ENCODE results near the gene JMJD7.

Gene JMJD7

DNA sequence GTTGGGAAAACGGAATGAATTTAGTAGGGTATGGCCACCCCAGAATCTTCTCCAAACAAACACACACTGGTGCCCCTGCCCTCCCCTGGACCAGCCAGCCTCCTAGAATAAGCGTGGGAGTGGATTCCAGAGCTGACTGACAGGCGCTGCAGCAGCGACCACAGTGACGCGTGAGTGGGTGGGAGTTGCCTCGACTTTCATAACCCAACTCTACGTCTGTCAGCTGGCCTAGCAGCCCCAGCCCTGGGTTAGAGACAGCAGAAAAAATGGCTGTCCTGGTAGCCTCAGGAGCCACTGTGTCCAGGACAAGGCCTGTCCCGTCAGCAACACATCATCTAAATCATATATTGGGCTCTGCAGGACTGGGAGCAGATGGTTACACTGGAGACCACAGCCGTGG lies 20.7 kb downstream of the JMJD7 start:
- DNase-seq: no peak

GRCh38 chr15:41849204-41849603 lies 21.3 kb downstream of the JMJD7 start:
- no peak for DNase-seq

DNA sequence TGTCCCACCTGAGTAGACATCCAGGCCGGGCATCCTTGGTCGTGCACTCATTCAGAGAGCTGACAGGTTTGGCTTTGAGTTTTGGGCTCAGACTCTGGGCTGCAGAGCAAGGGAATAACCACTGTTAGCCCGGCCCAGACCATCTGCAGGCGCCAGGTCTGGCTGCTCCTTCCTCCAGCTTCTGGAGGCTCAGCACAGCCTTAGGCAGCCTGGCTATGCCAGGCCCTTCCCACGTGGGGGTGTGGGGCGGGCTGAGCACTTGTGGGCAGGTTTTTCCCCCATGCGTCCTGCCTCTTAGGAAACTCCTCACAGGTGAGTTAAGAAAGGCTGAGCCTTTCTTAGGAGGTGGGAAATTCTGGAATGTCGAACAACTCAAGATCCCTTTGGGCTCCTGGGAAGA lies 22.0 kb downstream of the JMJD7 start:
- DNase-seq: no peak

- no peak for DNase-seq
Observed at GRCh38 chr15:41850482-41851166, 22.7 kb downstream of the JMJD7 start.

DNA sequence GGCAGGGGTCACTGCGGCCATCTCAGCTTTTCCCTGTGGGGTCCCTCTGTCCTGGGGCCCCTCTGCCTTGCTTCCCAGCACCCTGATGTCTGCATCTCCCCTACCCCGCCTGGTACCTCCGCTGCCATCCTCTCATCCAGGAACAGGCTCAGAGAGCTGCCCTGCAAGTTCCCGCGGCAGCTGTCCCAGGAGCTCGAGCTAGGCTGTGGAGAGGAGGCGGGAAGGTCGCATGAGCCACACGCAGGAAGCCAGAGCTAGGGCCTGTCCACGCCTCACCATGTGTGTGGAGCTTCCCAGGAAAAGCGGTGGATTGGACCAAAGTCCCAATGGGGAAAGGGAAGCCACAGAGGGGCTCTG lies 23.3 kb downstream of the JMJD7 start:
- DNase-seq: no peak

DNA sequence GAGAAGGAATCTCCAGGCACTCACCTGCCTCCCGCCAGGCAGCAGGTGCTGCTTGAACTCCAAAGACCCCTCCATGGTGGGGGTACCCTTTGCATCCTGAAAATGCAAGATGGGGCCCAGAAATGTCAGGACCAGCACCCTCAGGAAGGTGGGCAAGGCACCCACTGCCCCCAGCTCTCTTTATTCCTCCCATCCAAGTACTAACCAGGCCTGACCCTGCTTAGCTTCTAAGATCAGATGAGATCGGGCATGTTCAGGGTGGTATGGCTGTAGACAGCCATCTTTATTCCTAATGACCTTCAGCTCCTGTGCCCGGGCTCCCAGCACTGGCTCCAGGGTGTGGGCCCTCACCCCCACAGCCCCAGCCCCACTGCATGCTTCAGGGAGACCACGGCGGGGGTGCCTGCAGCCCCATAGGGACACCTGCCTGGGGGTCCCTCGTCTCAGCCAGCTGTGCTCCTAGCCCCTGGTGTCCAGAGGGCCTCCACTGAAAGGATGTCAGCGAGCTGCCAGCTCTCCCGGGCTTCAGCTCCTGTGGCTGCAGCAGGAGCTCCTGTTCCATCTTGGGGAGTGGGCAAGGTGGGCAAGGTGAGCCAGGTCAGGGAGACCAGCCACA lies 24.0 kb downstream of the JMJD7 start:
- DNase-seq: no peak

DNA sequence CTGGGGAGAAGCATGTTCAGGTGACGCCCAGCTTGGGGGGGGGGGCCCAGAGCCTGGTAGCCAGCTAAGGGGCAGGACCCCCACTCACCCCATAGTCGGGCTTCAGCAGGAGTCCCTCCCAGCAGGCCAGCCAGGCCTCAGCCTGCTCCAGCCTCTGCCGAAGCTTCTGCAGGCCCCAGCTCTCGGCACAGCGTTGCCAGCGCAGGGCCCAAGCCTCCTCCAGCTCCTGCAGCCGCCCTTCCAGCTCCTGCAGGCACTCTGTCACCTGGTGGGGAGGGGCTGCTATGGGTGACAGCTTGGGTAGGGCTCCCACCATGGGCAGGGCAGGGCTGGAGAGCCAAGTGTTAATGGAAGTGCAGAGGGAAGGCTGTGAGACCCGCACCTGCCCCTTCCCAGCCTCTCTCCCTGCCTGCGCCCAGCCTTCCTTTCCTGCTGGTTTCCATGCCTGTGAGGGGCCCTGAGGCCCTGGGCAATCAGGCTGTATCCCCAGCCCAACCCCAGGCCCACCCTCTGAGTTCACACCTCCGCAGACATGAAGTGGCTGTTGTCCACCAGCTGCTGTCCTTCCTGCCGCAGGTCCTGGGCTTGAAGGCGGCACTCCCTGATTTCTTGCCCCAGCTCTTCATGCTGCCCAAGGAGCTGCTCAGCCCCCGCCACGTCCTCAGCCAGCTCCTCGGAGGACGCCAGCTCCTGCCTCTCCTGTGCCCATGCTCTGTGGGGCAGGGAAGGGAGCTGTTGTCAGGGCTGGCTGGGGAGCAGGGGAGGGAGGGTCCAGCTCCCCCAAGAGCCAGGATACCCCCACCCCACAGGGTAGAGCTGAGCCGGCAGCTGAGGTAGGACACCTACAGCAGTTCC lies 25.1 kb downstream of the JMJD7 start:
- DNase-seq: no peak

GRCh38 chr15:41853831-41854230 lies 25.9 kb downstream of the JMJD7 start:
- DNase-seq: no peak

- DNase-seq: no peak
Observed at GRCh38 chr15:41854443-41854842, 26.6 kb downstream of the JMJD7 start.

GRCh38 chr15:41855261-41855961 lies 27.5 kb downstream of the JMJD7 start:
- DNase-seq: no peak

DNA sequence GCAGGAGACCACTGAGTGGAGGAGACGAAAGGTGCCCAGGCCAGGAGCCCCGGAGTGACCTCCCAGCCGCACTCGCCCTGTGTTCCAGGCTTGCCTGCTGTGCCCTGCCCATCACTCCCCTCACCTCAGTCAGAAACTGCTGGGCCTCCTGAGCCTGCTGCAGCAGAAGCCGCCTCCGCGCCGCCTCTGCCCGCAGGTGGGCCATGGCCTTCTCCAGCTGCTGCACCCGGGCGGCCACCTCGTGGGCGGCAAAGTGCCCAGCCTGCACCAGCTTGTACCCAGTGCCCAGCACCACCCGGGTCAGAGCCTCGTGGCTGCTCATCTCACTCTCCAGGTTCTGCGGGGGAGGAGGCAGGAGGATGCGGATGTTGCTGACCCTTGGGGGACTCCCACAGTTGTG lies 28.4 kb downstream of the JMJD7 start:
- DNase-seq: no peak

GRCh38 chr15:41856716-41857115 lies 28.8 kb downstream of the JMJD7 start:
- DNase-seq: no peak

GRCh38 chr15:41857316-41857715 lies 29.4 kb downstream of the JMJD7 start:
- DNase-seq: no peak

DNA sequence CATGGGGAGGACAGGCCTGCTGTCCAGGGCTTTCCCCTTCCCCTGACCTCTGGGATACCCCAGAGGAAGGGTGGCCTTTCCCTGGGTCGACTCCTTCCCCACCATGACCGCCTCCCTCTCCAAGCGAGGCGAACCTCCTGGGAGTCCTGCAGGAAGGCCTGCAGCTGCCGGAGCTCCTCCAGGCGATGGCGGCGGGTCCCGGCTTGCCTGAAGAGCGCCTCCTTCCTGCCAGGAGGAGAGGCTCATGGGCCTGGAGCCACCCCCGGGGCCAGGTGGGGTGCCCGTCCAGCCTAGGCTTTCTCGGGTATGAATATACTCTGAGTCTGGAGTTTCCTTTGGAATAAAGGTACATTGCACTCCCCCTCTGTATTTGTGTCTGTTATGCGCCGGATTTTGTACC lies 30.9 kb downstream of the JMJD7 start:
- no peak for DNase-seq

- DNase-seq: peak in 1 of 2 donors; percentile 13
Observed at GRCh38 chr15:41860049-41860828, 32.3 kb downstream of the JMJD7 start.

DNA sequence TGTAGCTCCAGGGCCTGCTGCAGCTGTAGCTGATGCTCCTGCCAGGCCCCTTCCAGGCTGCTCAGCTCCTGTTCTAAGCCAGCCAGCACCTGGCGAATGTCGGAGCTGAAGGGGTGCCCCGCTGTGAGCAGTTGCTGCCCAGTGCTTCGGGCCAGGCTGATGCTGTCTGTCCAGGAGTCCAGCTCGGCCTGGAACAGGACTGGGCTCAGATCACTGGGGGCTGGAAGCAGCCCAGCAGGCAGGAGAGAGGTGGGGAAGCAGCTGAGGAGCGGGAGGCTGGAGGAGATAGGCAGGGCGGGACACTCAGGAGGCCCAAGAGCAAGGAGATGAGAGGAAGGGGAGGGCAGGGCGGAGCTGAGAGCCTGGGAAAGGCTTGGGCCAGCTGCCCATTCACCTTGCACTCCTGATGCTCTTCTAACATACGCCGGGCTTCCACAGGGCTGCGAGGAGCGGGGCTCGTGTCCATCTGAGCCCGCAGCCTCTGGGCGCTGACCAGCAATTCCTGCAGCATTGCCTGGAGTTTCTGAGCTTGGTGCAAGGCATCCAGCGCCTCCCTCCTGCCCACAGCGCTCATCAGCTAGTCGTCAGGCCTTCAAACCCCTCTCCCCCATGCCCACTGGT lies 34.0 kb downstream of the JMJD7 start:
- no peak for DNase-seq

GRCh38 chr15:41862515-41863116 lies 34.7 kb downstream of the JMJD7 start:
- DNase-seq: no peak

DNA sequence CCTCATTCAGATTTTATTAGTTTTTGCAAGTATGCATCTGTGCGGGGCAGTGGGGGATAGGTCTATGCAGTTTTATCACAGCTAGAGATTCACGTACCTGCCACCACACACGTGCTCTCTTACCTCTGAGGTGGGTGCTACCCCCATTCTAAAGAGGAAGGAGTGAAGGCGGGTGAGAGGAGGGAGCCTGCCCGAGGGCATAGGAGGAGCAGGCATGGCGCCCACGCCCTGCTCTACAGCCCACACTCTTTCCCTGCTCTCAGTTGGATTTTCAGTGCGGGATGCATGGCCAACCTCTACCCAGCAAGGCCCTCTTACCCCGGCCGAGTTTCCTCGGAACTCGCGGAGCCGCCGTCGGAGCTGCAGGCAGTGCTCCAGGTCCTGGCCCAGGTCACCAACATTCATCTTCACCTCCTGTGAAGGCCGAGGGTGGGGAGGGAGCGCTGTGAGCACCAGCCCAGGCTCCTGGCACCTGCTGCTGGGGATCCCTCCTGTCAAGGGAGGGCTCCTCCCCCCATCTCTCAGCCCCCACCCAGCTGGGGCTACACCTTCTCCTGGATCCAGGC lies 37.7 kb downstream of the JMJD7 start:
- no peak for DNase-seq

DNA sequence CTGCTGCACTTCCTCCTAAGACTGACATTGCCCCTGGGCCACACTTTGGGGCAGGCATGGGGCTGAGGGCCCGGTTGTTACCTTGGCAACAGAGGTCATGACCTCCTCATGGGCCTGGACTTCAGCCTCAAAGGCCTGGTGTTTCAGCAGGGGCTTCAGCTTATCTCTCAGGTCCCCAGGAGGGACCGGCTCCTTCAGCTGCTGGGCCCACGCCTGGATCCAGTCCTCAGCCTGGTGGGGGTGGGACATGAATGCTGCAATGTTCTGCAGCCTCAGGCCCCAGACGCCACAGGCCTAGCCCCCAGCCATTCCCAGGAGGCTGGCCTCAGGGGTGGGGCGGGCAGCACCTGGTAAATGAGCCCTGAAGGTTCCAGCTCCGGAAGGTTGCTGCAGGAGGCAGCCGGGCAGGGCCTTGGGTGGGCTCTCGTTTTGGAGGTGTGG lies 38.4 kb downstream of the JMJD7 start:
- DNase-seq: no peak

DNA sequence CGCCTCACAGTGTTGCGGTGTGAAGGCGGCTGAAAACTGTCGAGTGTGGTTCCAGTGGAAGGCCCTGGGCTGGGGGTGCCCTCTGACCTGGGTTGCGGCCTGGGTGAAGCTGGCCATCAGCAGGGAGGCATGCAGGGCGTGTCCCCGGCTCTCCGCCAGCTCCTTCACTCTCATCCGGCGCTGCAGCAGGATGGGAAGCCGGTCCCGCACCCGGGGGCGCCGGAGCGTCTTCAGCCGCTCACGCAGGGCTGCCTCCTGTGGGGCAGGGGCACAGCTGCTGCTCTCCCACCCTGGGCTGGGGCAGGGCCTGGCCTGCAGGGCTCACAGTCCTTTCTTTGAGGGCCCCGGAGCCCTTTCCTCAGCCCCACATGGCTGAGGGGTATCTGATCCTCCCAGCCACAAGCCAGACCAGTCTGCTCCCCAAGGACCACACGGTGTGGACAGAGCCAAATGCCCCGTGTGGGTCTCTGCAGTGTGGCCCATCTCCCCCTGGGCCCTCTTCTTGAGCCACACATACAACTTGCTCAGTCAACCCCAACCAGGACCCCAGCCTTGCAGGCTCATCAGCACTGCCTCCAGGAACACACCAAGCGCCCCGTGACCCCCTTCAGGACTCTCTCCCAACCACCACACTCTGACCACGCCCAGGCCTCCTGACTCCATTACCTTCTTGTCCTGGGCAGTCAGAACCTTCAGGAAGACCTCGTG lies 39.1 kb downstream of the JMJD7 start:
- DNase-seq: no peak

DNA sequence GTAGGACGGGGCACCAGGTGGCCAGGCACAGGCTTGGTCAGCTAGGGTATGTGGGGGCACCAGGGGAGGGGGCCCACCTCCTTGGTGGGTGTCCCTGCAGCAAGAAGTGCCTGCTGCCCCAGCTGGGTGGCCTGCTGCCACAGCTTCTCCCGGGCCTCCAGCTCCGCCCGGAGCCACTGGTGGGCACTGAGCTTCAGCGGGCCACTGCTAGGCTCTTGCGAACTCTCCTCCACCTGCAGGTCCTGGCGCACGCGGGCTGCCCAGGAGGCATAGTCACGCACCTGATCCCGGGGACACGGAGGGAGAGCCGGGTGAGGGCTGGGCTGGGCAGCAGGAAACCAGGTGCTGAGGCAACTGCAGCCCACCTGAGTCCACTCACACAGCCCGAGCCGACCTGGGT lies 40.4 kb downstream of the JMJD7 start:
- DNase-seq: no peak
